Mammary epithelial cell (primary cell): ENCODE data around the gene MYCT1.

Experiments
- EZH2 ChIP-seq: IDR thresholded peaks from 2 replicates; pipeline ENCODE4 v1.6.1; 2012; ENCODE audit warnings: low read length, inconsistent platforms, borderline replicate concordance
- TF ChIP-seq, protein P1 (sequence below), 2 donors: IDR thresholded peaks in 1 of 2; conservative IDR thresholded peaks in 1 of 2; 2 replicates each; pipeline ENCODE4 v1.5.1; 2011 to 2012; ENCODE audit warnings: inconsistent platforms in 2 of 2, low read length in 2 of 2, mild to moderate bottlenecking in 2 of 2, control low read depth in 1 of 2, low read depth in 1 of 2; ENCODE audit not compliant: insufficient read depth in 1 of 2; ENCODE audit errors: extremely low read depth in 1 of 2

DNA sequence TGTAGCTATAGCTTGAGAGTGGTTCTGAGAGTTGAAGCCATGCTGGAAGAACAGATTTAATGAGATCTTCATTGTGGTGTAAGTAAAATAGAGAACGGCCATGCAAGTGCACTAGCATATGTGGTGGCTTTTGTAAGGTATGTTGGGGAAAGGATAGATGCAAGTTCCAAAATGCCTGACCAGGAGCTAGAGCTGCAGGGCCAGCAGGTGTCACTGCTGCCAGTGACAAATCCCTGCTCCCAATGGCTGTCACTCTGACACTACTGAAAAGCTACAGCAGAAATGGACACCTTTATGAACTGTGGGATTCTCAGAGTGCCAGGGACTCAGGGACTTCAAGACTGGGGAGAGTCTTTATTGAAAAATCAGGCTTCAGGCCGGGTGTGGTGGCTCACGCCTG is 29.8 kb downstream of the MYCT1 start:
- TF ChIP-seq, protein P1, sequence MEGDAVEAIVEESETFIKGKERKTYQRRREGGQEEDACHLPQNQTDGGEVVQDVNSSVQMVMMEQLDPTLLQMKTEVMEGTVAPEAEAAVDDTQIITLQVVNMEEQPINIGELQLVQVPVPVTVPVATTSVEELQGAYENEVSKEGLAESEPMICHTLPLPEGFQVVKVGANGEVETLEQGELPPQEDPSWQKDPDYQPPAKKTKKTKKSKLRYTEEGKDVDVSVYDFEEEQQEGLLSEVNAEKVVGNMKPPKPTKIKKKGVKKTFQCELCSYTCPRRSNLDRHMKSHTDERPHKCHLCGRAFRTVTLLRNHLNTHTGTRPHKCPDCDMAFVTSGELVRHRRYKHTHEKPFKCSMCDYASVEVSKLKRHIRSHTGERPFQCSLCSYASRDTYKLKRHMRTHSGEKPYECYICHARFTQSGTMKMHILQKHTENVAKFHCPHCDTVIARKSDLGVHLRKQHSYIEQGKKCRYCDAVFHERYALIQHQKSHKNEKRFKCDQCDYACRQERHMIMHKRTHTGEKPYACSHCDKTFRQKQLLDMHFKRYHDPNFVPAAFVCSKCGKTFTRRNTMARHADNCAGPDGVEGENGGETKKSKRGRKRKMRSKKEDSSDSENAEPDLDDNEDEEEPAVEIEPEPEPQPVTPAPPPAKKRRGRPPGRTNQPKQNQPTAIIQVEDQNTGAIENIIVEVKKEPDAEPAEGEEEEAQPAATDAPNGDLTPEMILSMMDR (conservative IDR thresholded peaks at IDR 0.05 in 1 of 2, IDR thresholded peaks at IDR 0.05 in 1 of 2; ENCODE audit: extremely low read depth in 1 of 2, insufficient read depth in 1 of 2, low read depth in 1 of 2, low read length in 2 of 2) = peak in 1 of 2 donors; percentile 7
- TF ChIP-seq EZH2 = no peak
